GM23338 (cell line): ENCODE data around the gene RAB3IP. TPM values are rescaled to one million over a fixed set of nuclear protein-coding genes. Genes with fewer than 3 reads are reported as not detected.

Source experiments
- CREB1 ChIP-seq: fragments of 250-450 bp; sonication (Bioruptor Pico); IDR thresholded peaks from 2 replicates; pipeline ENCODE4 v1.5.0; 2020; ENCODE audit warnings: low read depth, mild to moderate bottlenecking, moderate library complexity
- ETS1 ChIP-seq: IDR thresholded peaks from 2 replicates; pipeline ENCODE4 v1.6.1; 2016; ENCODE audit warnings: antibody characterized with exemption
- EZH2 ChIP-seq: fragments of 200-600 bp; sonication (generic); IDR thresholded peaks from one replicate; pipeline ENCODE4 v1.8.0; 2017; ENCODE audit warnings: antibody characterized with exemption, mild to moderate bottlenecking, low read depth; ENCODE audit not compliant: unreplicated experiment
- EZH2phosphoT487 ChIP-seq: fragments of 200-600 bp; sonication (generic); IDR thresholded peaks from one replicate; pipeline ENCODE4 v1.8.1; 2018; ENCODE audit warnings: antibody characterized with exemption; ENCODE audit not compliant: unreplicated experiment
- JUNB ChIP-seq: IDR thresholded peaks from one replicate; pipeline ENCODE4 v1.6.1; 2016; ENCODE audit warnings: antibody characterized with exemption; ENCODE audit not compliant: unreplicated experiment
- NANOG ChIP-seq: IDR thresholded peaks from 2 replicates; pipeline ENCODE4 v1.6.1; 2016; ENCODE audit warnings: antibody characterized with exemption, borderline replicate concordance
- STAT1 ChIP-seq: IDR thresholded peaks from one replicate; pipeline ENCODE4 v1.6.1; 2016; ENCODE audit warnings: antibody characterized with exemption; ENCODE audit not compliant: unreplicated experiment
- ZNF114 ChIP-seq: fragments of 250-450 bp; sonication (Bioruptor Pico); IDR thresholded peaks from 2 replicates; pipeline ENCODE4 v1.5.0; 2020; ENCODE audit warnings: mild to moderate bottlenecking, moderate library complexity
- ZNF331 ChIP-seq: fragments of 250-450 bp; sonication (Bioruptor Pico); IDR thresholded peaks from 2 replicates; pipeline ENCODE4 v1.5.0; 2020; ENCODE audit warnings: low read depth, mild to moderate bottlenecking, moderate library complexity
- ZNF462 ChIP-seq: fragments of 250-450 bp; sonication (Bioruptor Pico); IDR thresholded peaks from 2 replicates; pipeline ENCODE4 v1.5.0; 2020; ENCODE audit warnings: mild to moderate bottlenecking, moderate library complexity
- polyA plus RNA-seq: library from polyadenylated mRNA; unstranded; fragments of >200 nt; fragmentation: Nextera tagmentation; extraction: Ambion mirVana; gene quantifications from 2 replicates; pipeline ENCODE4 v1.2.1, GENCODE V29; 2016
- total RNA-seq: library from RNA; depleted of rRNA; stranded (reverse); fragments of >200 nt; shearing (Covaris generic); gene quantifications from 2 replicates; pipeline ENCODE4 v1.2.3, GENCODE V29; 2014
- TF ChIP-seq, protein P1 (sequence below), 2 experiments: fragments of 200-600 bp in 1 of 2; sonication (generic) in 1 of 2; conservative IDR thresholded peaks; 2 replicates each; pipeline versions ENCODE4 v1.5.1 to v1.6.1; 2016 to 2017; ENCODE audit warnings: antibody characterized with exemption in 2 of 2, low read depth in 2 of 2, mild to moderate bottlenecking in 2 of 2, moderate library complexity in 1 of 2

RAB3IP gene
- total and polyA plus RNA-seq, 2 experiments from 2014 or later, result 48.6 TPM

DNA sequence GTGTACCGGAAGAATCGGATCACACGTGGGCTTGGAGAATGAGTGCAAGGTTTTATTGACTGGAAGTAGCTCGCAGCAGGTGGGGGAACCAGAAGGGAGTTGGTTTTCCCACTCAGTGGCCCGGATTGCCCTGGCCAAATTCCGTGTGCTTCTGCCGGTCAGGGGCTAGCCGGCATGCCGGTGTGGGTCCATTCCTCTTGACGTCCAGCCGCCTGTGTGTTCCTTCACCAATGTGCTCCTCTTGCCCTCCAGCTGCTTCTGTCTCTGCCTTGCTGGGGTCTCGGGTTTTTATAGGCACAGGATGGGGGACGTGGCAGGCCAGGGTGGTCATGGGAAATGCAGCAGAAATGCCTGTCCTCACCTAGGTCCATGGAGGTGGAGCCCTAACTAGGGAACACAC is 97.4 kb downstream of the RAB3IP start (continued):
- TF ChIP-seq ZNF462 (no peak), ETS1 (no peak), JUNB (no peak), ZNF331 (CRISPR knock-in tag) (no peak), STAT1 (no peak), CREB1 (CRISPR knock-in tag) (no peak), ZNF114 (CRISPR knock-in tag) (no peak), NANOG (no peak), EZH2 (no peak), EZH2phosphoT487 (no peak)
- TF ChIP-seq, protein P1, sequence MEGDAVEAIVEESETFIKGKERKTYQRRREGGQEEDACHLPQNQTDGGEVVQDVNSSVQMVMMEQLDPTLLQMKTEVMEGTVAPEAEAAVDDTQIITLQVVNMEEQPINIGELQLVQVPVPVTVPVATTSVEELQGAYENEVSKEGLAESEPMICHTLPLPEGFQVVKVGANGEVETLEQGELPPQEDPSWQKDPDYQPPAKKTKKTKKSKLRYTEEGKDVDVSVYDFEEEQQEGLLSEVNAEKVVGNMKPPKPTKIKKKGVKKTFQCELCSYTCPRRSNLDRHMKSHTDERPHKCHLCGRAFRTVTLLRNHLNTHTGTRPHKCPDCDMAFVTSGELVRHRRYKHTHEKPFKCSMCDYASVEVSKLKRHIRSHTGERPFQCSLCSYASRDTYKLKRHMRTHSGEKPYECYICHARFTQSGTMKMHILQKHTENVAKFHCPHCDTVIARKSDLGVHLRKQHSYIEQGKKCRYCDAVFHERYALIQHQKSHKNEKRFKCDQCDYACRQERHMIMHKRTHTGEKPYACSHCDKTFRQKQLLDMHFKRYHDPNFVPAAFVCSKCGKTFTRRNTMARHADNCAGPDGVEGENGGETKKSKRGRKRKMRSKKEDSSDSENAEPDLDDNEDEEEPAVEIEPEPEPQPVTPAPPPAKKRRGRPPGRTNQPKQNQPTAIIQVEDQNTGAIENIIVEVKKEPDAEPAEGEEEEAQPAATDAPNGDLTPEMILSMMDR (conservative IDR thresholded peaks at IDR 0.05; ENCODE audit: low read depth in 2 of 2), result no peak
